Gastroesophageal sphincter (tissue), 3 donors: ENCODE data around the gene HELZ2.

Source experiments
- CTCF ChIP-seq, 4 experiments: fragments of 200-600 bp in 2 of 4; fragments of 450-650 bp in 2 of 4; sonication (generic) in 1 of 4; IDR thresholded peaks; one replicate each; pipeline ENCODE4 v1.5.1; 2017 to 2019; ENCODE audit warnings: antibody characterized with exemption in 4 of 4, mild to moderate bottlenecking in 2 of 4, moderate library complexity in 2 of 4
- POLR2A ChIP-seq, 2 donors: fragments of 450-650 bp; IDR thresholded peaks; one replicate each; pipeline ENCODE4 v1.6.1; 2017; ENCODE audit warnings: antibody characterized with exemption in 2 of 2, mild to moderate bottlenecking in 2 of 2, moderate library complexity in 1 of 2

- TF ChIP-seq CTCF (IDR thresholded peaks at IDR 0.05): no peak
- no peak for TF ChIP-seq POLR2A (IDR thresholded peaks at IDR 0.05)
Observed at GRCh38 chr20:63572788-63573646, 1.0 kb downstream of the HELZ2 start.
